GM19238 (cell line): ENCODE results near the gene C6orf15.

Experiments used
- DNase-seq: peaks from one replicate; pipeline ENCODE4 v3.0.0; 2011; ENCODE audit warnings: low spot score; ENCODE audit not compliant: insufficient read length

The C6orf15 gene

GRCh38 chr6:31131595-31131994, 19.2 kb upstream of the C6orf15 start:
- DNase-seq = no peak

DNA sequence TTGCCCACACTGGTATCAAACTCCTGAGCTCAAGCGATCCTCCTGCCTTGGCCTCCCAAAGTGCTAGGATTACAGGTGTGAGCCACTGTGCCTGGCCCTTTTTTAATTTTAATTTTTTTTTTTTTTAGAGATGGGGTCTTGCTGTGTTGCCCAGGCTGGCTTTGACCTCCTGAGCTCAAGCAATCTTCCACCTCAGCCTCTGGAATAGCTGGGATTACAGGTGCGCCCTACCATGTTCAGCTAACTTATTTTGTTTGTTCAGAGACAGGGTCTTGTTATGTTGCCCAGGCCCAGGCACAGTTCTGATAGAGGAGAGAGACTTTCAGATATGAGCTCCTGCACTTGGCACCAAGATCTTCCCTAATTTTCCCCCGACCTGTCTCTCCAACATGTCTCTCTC, 18.4 kb upstream of the C6orf15 start:
- no peak for DNase-seq

GRCh38 chr6:31129130-31129529, 16.8 kb upstream of the C6orf15 start:
- no peak for DNase-seq

GRCh38 chr6:31128093-31128676, 15.8 kb upstream of the C6orf15 start:
- peak; percentile 70 for DNase-seq

- DNase-seq = no peak
Observed at GRCh38 chr6:31126396-31127175, 14.2 kb upstream of the C6orf15 start.

DNA sequence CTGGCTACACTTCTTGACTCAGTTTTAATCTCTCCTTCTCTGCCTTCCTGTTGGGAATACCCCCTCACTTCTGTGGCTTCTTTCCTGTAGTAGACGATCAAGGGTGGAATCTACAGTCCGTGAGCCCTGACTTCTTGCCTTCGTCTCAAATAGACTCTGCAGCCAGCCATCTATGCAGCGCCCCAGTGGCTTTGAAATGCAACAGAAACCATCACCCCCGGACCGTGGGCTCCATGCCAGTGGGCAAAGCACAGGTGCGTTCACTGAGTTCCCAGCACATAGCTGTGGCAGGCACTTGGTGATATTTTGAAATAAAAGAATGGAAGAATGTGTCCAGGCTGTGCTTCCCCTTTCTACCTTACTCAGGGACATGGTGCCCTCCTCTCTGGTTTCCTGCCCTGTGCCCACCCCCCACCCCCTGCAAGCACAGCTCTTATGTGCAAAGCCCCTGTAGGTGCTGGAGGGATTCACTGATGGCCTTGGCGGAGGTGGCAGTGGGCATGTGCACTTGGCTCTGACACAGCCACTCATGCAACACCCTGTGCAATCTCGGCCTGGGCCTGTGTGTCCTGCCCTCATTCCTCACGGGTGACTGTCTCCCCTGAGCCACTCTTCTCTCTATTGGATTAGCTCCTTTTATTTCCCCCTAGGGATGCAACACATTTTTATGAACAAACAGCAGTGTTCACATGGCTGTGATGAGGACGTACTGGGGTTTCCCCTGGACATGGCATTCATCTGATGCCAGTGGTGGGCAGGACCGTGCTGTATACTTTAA, 13.4 kb upstream of the C6orf15 start:
- no peak for DNase-seq

- no peak for DNase-seq
Observed at GRCh38 chr6:31125162-31125561, 12.8 kb upstream of the C6orf15 start.

GRCh38 chr6:31122791-31123706, 10.7 kb upstream of the C6orf15 start:
- no peak for DNase-seq

- no peak for DNase-seq
Observed at GRCh38 chr6:31121131-31121790, 8.9 kb upstream of the C6orf15 start.

DNA sequence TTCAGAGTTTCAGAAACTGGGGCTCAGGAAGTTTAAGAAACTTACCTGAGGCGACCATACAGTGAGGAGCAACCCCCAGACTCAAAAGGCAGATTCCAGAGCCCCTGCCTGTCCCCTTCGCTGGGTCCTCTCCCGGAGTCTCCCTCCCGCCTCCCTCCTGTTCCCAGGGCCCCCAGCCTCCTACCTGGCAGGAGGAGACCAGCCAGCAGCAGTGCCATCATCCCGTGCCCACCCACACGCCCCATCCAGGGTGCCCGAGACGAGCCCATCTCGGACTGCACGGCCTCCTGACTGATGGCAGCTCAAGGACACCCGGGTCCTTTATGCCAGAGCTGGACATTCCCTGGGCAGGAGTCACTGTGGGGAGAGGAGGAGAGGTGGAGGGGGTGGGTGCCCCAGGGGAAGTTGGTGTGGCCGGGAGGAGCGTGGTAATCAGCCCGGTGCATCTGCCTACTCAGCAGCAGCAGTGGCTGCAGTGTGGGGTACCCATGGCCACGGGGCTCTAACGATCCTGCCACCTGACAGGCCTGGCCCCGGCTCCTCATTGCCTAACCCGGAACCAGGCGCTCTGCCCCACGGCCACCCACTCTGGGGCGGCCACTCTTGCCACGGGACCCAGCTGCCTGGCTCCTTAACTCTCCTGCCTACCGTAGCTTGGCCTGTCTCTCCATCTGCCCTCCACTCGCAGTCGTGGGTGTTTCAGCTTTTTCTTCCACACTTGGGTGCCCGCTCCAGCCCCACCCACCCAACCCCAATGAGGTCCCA, 8.0 kb upstream of the C6orf15 start, which contains the start of gene CDSN:
Gene CDSN, minus strand, starts transcription at position 296 of the 765 bp plus-strand sequence. Its CDS starts 27 bp downstream, at position 269.
- DNase-seq = no peak

GRCh38 chr6:31118178-31118577, 5.8 kb upstream of the C6orf15 start:
- no peak for DNase-seq

DNA sequence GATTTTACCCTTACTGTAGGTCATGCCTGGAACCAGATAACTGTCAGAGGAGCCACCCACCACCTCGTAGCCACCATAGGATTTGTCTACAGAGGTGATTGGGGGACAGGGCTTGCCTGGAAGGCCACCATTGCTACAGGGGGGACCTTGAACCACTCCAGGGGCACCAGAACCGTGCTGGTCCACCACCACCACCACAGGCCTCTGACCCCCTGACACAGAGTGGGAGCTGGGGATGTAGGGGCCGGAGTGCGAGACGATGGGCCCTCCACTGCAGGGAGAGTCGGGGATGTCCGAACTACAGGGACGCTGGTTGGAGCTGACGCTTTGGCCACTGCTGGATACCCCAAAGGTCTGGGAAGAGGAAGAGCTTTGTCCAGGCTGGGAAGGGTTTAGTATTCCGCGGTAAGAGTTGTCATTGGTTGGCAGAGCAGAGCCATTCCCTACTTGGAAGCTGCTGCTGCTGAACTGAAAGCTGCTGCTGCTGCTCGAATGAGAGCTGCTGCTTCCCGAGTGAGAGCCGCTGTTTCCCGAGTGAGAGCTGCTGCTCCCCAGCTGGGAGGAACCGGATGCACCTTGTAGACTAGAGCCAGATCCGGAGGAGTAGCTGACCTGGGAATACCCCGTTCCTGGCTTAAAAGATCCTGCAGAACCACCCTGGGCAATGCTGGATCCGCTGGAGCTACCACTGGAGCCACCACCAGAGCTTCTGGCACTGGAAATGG, 4.4 kb upstream of the C6orf15 start:
- no peak for DNase-seq

DNA sequence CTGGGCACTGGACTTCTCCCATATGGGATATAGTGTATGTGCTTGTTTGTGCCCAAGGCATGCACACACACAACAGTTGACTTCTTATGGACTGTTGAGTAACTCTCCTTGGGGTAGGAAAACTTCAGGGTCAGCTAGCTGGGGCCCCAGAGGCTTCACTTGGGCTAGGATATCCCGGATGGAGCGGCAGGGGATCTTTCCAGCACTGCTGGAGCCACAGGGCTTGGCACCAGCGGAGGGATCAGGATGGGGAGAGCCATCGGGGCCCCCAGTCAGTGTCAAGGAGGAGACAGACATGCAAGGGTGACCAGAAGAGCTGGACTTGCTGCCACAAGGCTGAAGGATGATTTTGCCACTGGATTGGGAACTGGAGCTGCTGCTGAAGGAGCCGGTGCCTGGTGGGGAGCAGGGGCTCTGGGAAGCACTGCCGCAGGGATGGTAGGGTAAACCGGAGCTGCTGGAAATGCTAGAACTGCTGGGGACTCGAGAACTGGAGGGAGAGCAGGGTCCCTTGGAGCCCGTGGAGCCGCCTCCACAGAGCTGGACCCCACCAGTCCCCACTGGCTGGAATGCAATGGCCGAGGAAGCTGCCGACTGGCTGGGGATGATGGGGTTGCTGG, 3.7 kb upstream of the C6orf15 start:
- no peak for DNase-seq

DNA sequence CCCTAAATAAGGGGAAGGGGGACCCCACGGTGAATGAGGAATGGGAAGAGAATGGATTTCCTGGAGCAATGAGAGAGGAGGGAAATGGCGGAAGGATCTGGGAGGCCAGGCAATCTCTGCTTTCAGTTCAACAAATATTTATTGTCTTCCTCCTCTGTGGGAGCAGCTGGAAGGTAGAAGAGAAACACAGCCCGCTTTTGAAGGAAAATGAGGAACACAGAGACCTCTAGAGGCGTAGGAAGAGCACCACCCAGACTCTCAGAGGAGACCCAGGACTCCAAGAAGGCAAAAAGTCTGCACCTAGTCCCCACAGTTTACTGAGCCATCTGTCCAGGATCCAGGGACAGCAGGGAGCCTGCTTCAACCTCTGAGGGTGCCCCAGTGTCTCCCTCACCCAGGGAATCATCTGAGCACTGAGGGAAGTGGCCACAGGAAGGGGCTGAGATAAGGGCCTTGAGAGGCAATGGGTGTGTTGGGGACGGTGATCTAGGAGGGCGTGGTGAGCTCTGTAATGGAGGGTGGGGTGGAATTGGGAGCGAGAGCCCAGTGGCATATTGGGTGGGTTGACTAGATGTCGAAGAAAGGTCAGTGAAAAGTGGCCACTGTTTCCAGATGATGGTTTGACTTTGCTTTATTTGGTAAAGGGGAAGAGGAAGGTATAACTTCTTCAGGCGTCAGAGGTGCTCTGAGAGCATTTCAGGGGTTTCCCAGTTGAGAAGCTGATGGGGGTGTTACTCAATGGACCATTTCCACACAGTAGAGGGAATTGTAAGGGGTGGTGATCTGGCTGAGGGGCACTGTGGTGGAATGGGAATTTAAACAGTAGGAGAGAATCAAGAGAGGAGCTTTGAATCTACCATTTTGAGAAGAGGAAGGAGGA, 2.8 kb upstream of the C6orf15 start:
- DNase-seq = no peak

DNA sequence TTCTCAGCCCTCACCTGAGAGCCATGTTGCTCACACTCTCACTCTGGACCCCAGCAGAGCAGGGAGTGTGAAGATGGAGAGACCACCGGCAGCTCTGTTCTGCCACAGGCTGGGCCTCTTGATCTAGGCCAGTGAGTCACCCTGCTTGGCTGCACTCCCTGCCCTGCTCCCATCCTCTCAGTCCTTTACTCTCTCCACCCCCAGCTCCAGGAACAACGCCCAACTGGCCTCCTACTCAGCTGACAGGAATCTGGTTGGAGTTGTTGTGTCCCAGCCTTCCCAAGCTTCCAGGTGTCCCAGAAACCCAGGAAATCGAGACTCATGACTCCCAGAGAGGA, 2.1 kb upstream of the C6orf15 start, which contains the start of gene PSORS1C1:
Gene PSORS1C1, plus strand, starts transcription at position 260 of the 338 bp plus-strand sequence. CDS start 14,833 bp downstream, outside the sequence.
- DNase-seq = no peak

- no peak for DNase-seq
Observed at GRCh38 chr6:31113861-31114540, 1.6 kb upstream of the C6orf15 start.

DNA sequence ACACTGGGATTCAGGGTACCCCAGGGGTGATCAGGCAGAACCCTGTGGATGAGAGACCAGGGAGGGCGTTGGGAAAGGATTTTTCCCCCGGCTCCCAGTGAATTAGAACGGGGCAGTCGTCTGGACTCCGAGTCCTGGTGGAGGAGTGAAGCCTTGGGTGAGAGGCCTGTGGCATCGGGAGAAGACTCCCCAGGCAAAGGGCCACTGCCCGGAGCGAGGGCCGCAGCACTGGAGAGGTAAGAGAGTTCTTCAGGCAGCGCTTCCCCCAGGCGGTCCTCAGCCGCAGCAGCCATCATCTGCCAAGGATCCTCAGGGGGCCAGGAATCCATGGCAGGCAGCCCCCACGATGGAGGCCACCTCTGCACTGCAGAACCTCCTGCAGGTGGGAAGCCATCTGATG, 663 bp downstream of the C6orf15 start:
- DNase-seq = no peak
